ENCODE measurements around the gene TOR2A. TPM values are rescaled to one million over a fixed set of nuclear protein-coding genes. Genes with fewer than 3 reads are reported as not detected.

The TOR2A gene
- total and polyA plus RNA-seq, 4 donors = 5.1 to 14.6 (median 11.8) TPM

GRCh38 chr9:127768698-127769097, 33.6 kb upstream of the TOR2A start:
- H3K9ac ChIP-seq (ENCODE audit: low read depth in 1 of 2, low read length in 2 of 2) = no peak overlapping the region
- 83% methylated on average over 8 of the region's 8 CpGs for WGBS
- H3K9me3 ChIP-seq (ENCODE audit: control insufficient read depth in 4 of 4, low read length in 3 of 4) = no peaks in the 10 kb centered on the region
- no peaks in the 10 kb centered on the region for H3K27me3 ChIP-seq (ENCODE audit: control insufficient read depth in 4 of 4, insufficient read depth in 4 of 4, low read length in 3 of 4)
- no peaks in the 10 kb centered on the region for H3K36me3 ChIP-seq (ENCODE audit: control insufficient read depth in 4 of 4, insufficient read depth in 3 of 4, low read depth in 1 of 4, low read length in 3 of 4)
- no peak for DNase-seq (ENCODE audit: low spot score)
- H3K27ac ChIP-seq (ENCODE audit: low read depth in 1 of 2, low read length in 2 of 2) = peak overlapping the region; percentile 27 to 59
- H3K4me3 ChIP-seq (ENCODE audit: low read depth in 1 of 3, low read length in 3 of 3) = no peak overlapping the region
- peaks cover 0 to 15% (median 9%) of the 10 kb centered on the region in 4 donors for H3K4me1 ChIP-seq (ENCODE audit: control insufficient read depth in 4 of 4, insufficient read depth in 4 of 4, low read length in 3 of 4)
- no peak for TF ChIP-seq REST (IDR thresholded peaks at IDR 0.05)
- TF ChIP-seq FOXA2 (IDR thresholded peaks at IDR 0.05) = no peak
- TF ChIP-seq FOXA1 (IDR thresholded peaks at IDR 0.05) = no peak
- TF ChIP-seq, protein P1, sequence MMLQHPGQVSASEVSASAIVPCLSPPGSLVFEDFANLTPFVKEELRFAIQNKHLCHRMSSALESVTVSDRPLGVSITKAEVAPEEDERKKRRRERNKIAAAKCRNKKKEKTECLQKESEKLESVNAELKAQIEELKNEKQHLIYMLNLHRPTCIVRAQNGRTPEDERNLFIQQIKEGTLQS (IDR thresholded peaks at IDR 0.05) = no peak
- no peak for TF ChIP-seq RXRA (IDR thresholded peaks at IDR 0.05)
- TF ChIP-seq YY1 (IDR thresholded peaks at IDR 0.05) = no peak
- no peak for TF ChIP-seq ZBTB33 (IDR thresholded peaks at IDR 0.05)
- no peak for TF ChIP-seq HNF4G (IDR thresholded peaks at IDR 0.05)
- TF ChIP-seq TAF1 (conservative IDR thresholded peaks at IDR 0.05) = no peak

- no peak for DNase-seq (ENCODE audit: low spot score)
- Histone ChIP-seq H3K27me3 (ENCODE audit: control insufficient read depth in 4 of 4, insufficient read depth in 4 of 4, low read length in 3 of 4) (no peaks in the 10 kb centered on the region), H3K9ac (ENCODE audit: low read depth in 1 of 2, low read length in 2 of 2) (no peak overlapping the region), H3K27ac (ENCODE audit: low read depth in 1 of 2, low read length in 2 of 2) (peak overlapping the region; percentile 34 to 59), H3K36me3 (ENCODE audit: control insufficient read depth in 4 of 4, insufficient read depth in 3 of 4, low read depth in 1 of 4, low read length in 3 of 4) (no peaks in the 10 kb centered on the region), H3K4me3 (ENCODE audit: low read depth in 1 of 3, low read length in 3 of 3) (no peak overlapping the region), H3K9me3 (ENCODE audit: control insufficient read depth in 4 of 4, low read length in 3 of 4) (no peaks in the 10 kb centered on the region), H3K4me1 (ENCODE audit: control insufficient read depth in 4 of 4, insufficient read depth in 4 of 4, low read length in 3 of 4) (peaks cover 0 to 15% (median 10%) of the 10 kb centered on the region in 4 donors)
- TF ChIP-seq HNF4G (IDR thresholded peaks at IDR 0.05) (no peak), ZBTB33 (IDR thresholded peaks at IDR 0.05) (no peak), JUND (IDR thresholded peaks at IDR 0.05) (no peak), REST (IDR thresholded peaks at IDR 0.05) (no peak), RXRA (IDR thresholded peaks at IDR 0.05) (no peak), GABPA (IDR thresholded peaks at IDR 0.05 in 1 of 2, conservative IDR thresholded peaks at IDR 0.05 in 1 of 2) (no peak), YY1 (IDR thresholded peaks at IDR 0.05) (no peak)
- TF ChIP-seq, protein P2, sequence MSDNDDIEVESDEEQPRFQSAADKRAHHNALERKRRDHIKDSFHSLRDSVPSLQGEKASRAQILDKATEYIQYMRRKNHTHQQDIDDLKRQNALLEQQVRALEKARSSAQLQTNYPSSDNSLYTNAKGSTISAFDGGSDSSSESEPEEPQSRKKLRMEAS (IDR thresholded peaks at IDR 0.05) = no peak
- TF ChIP-seq, protein P1 (IDR thresholded peaks at IDR 0.05) = no peak
- TF ChIP-seq, protein P3, sequence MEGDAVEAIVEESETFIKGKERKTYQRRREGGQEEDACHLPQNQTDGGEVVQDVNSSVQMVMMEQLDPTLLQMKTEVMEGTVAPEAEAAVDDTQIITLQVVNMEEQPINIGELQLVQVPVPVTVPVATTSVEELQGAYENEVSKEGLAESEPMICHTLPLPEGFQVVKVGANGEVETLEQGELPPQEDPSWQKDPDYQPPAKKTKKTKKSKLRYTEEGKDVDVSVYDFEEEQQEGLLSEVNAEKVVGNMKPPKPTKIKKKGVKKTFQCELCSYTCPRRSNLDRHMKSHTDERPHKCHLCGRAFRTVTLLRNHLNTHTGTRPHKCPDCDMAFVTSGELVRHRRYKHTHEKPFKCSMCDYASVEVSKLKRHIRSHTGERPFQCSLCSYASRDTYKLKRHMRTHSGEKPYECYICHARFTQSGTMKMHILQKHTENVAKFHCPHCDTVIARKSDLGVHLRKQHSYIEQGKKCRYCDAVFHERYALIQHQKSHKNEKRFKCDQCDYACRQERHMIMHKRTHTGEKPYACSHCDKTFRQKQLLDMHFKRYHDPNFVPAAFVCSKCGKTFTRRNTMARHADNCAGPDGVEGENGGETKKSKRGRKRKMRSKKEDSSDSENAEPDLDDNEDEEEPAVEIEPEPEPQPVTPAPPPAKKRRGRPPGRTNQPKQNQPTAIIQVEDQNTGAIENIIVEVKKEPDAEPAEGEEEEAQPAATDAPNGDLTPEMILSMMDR (IDR thresholded peaks at IDR 0.05; ENCODE audit: low read depth, low read length, missing input control) = no peak
- 62% methylated on average over 13 of the region's 13 CpGs for WGBS
These were observed 32.8 kb upstream of the TOR2A start for GRCh38 chr9:127767909-127768331.

Measured in liver (tissue), 9 donors.